Muscle layer of duodenum (tissue), 2 donors: ENCODE data around the gene SRI.
"Not testable (repeated sequence)": the region's sequence is repeated elsewhere in the genome, so short reads cannot be mapped to it uniquely, and the experiment has no call there.

ENCODE experiments used
- H3K27ac ChIP-seq: one replicate; pipeline ENCODE4 v1.7.0; 2013; ENCODE audit warnings: mild to moderate bottlenecking, low read length
- H3K27me3 ChIP-seq: one replicate; pipeline ENCODE4 v1.7.0; 2013; ENCODE audit warnings: low read depth, mild to moderate bottlenecking, control low read depth, low read length
- H3K36me3 ChIP-seq, 2 donors: one replicate each; pipeline ENCODE4 v1.7.0; 2013; ENCODE audit warnings: low read length in 2 of 2, control low read depth in 1 of 2, mild to moderate bottlenecking in 1 of 2; ENCODE audit not compliant: insufficient read depth in 2 of 2, control insufficient read depth in 1 of 2
- H3K4me1 ChIP-seq, 2 donors: one replicate each; pipeline ENCODE4 v1.7.0; 2013; ENCODE audit warnings: low read length in 2 of 2, mild to moderate bottlenecking in 2 of 2, control low read depth in 1 of 2, moderate library complexity in 1 of 2; ENCODE audit not compliant: insufficient read depth in 2 of 2, control insufficient read depth in 1 of 2
- H3K4me3 ChIP-seq, 2 donors: one replicate each; pipeline ENCODE4 v1.7.0; 2013; ENCODE audit warnings: low read length in 2 of 2, low read depth in 1 of 2, mild to moderate bottlenecking in 1 of 2
- H3K9me3 ChIP-seq, 2 donors: one replicate each; pipeline ENCODE4 v1.7.0; 2013; ENCODE audit warnings: low read length in 2 of 2, control low read depth in 1 of 2, mild to moderate bottlenecking in 1 of 2; ENCODE audit not compliant: control insufficient read depth in 1 of 2
- donor health status: healthy.

The SRI gene

GRCh38 chr7:88219781-88220747, at the start of gene SRI:
Gene SRI, minus strand, starts transcription at chr7:88220038. Its CDS starts 12 bp downstream, at chr7:88220026.
- Histone ChIP-seq H3K9me3 (no peaks in the 10 kb centered on the region), H3K4me1 (peaks cover 9 to 12% of the 10 kb centered on the region in 2 donors), H3K27ac (peak within 1 kb of the TSS; percentile 86), H3K27me3 (no peaks in the 10 kb centered on the region), H3K36me3 (peaks cover 5 to 16% of the 10 kb centered on the region in 2 donors), H3K4me3 (peak within 1 kb of the TSS; percentile 83 to 89)

GRCh38 chr7:88269586-88269985, 49.7 kb upstream of the SRI start:
- no peaks in the 10 kb centered on the region for H3K4me1 ChIP-seq
- H3K4me3 ChIP-seq, result no peak overlapping the region
- H3K27ac ChIP-seq, result no peak overlapping the region
- H3K27me3 ChIP-seq, result no peaks in the 10 kb centered on the region
- no peaks in the 10 kb centered on the region for H3K36me3 ChIP-seq
- H3K9me3 ChIP-seq, result no peaks in the 10 kb centered on the region

- Histone ChIP-seq H3K4me1 (no peaks in the 10 kb centered on the region), H3K27me3 (no peaks in the 10 kb centered on the region), H3K27ac (no peak overlapping the region), H3K4me3 (no peak overlapping the region), H3K9me3 (no peaks in the 10 kb centered on the region), H3K36me3 (no peaks in the 10 kb centered on the region)
Measured at GRCh38 chr7:88268858-88269257, 49.0 kb upstream of the SRI start.

GRCh38 chr7:88268051-88268450, 48.2 kb upstream of the SRI start:
- no peaks in the 10 kb centered on the region for H3K27me3 ChIP-seq
- H3K36me3 ChIP-seq, result no peaks in the 10 kb centered on the region
- H3K27ac ChIP-seq, result no peak overlapping the region
- H3K4me1 ChIP-seq, result no peaks in the 10 kb centered on the region
- no peaks in the 10 kb centered on the region for H3K9me3 ChIP-seq
- no peak overlapping the region for H3K4me3 ChIP-seq

- Histone ChIP-seq H3K4me1 (no peaks in the 10 kb centered on the region), H3K9me3 (no peaks in the 10 kb centered on the region), H3K27ac (no peak overlapping the region), H3K27me3 (no peaks in the 10 kb centered on the region), H3K36me3 (no peaks in the 10 kb centered on the region), H3K4me3 (no peak overlapping the region)
Measured at GRCh38 chr7:88267421-88267820, 47.6 kb upstream of the SRI start.

GRCh38 chr7:88264987-88265386, 45.1 kb upstream of the SRI start:
- not testable (repeated sequence) for H3K4me3 ChIP-seq, H3K36me3 ChIP-seq, H3K9me3 ChIP-seq, H3K27me3 ChIP-seq, H3K27ac ChIP-seq, H3K4me1 ChIP-seq

GRCh38 chr7:88262562-88262961, 42.7 kb upstream of the SRI start:
- Histone ChIP-seq H3K4me3 (no peak overlapping the region), H3K36me3 (no peaks in the 10 kb centered on the region), H3K27ac (no peak overlapping the region), H3K4me1 (no peaks in the 10 kb centered on the region), H3K27me3 (no peaks in the 10 kb centered on the region), H3K9me3 (no peaks in the 10 kb centered on the region)

GRCh38 chr7:88260719-88261118, 40.9 kb upstream of the SRI start:
- no peaks in the 10 kb centered on the region for H3K27me3 ChIP-seq
- no peak overlapping the region for H3K27ac ChIP-seq
- no peaks in the 10 kb centered on the region for H3K4me1 ChIP-seq
- peaks cover 0 to 2% of the 10 kb centered on the region in 2 donors for H3K9me3 ChIP-seq
- no peaks in the 10 kb centered on the region for H3K36me3 ChIP-seq
- H3K4me3 ChIP-seq, result no peak overlapping the region

GRCh38 chr7:88259656-88260380, 40.0 kb upstream of the SRI start:
- no peaks in the 10 kb centered on the region for H3K4me1 ChIP-seq
- H3K27me3 ChIP-seq, result no peaks in the 10 kb centered on the region
- no peak overlapping the region for H3K27ac ChIP-seq
- no peak overlapping the region for H3K4me3 ChIP-seq
- peaks cover 0 to 8% of the 10 kb centered on the region in 2 donors for H3K9me3 ChIP-seq
- no peaks in the 10 kb centered on the region for H3K36me3 ChIP-seq

- not testable (repeated sequence) for H3K4me3 ChIP-seq, H3K27ac ChIP-seq, H3K36me3 ChIP-seq, H3K4me1 ChIP-seq, H3K27me3 ChIP-seq
- peaks cover 12 to 17% of the 10 kb centered on the region in 2 donors for H3K9me3 ChIP-seq
Measured at GRCh38 chr7:88258296-88258695, 38.5 kb upstream of the SRI start.

GRCh38 chr7:88256906-88257305, 37.1 kb upstream of the SRI start:
- Histone ChIP-seq H3K4me1 (no peaks in the 10 kb centered on the region), H3K36me3 (no peaks in the 10 kb centered on the region), H3K27me3 (no peaks in the 10 kb centered on the region), H3K9me3 (peaks cover 14 to 17% of the 10 kb centered on the region in 2 donors), H3K4me3 (no peak overlapping the region), H3K27ac (no peak overlapping the region)
